Measurements from ENCODE around the gene RELN.

- TF ChIP-seq SIN3A (IDR thresholded peaks at IDR 0.05; ENCODE audit: borderline replicate concordance, insufficient read depth, low read length) (no peak), POLR2AphosphoS5 (IDR thresholded peaks at IDR 0.05; ENCODE audit: low read depth, low read length) (no peak), TAF1 (IDR thresholded peaks at IDR 0.05; ENCODE audit: borderline replicate concordance, insufficient read depth, low read length) (no peak), FOXP2 (optimal IDR thresholded peaks at IDR 0.05; ENCODE audit: borderline replicate concordance, extremely low read depth, extremely low read length, insufficient read depth) (no peak)
- TF ChIP-seq, protein P1, sequence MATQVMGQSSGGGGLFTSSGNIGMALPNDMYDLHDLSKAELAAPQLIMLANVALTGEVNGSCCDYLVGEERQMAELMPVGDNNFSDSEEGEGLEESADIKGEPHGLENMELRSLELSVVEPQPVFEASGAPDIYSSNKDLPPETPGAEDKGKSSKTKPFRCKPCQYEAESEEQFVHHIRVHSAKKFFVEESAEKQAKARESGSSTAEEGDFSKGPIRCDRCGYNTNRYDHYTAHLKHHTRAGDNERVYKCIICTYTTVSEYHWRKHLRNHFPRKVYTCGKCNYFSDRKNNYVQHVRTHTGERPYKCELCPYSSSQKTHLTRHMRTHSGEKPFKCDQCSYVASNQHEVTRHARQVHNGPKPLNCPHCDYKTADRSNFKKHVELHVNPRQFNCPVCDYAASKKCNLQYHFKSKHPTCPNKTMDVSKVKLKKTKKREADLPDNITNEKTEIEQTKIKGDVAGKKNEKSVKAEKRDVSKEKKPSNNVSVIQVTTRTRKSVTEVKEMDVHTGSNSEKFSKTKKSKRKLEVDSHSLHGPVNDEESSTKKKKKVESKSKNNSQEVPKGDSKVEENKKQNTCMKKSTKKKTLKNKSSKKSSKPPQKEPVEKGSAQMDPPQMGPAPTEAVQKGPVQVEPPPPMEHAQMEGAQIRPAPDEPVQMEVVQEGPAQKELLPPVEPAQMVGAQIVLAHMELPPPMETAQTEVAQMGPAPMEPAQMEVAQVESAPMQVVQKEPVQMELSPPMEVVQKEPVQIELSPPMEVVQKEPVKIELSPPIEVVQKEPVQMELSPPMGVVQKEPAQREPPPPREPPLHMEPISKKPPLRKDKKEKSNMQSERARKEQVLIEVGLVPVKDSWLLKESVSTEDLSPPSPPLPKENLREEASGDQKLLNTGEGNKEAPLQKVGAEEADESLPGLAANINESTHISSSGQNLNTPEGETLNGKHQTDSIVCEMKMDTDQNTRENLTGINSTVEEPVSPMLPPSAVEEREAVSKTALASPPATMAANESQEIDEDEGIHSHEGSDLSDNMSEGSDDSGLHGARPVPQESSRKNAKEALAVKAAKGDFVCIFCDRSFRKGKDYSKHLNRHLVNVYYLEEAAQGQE (IDR thresholded peaks at IDR 0.05; ENCODE audit: insufficient read depth in 1 of 2, low read depth in 2 of 2, low read length in 2 of 2), result no peak
These were observed 47.5 kb downstream of the RELN start for GRCh38 chr7:103941976-103942375.

Measured in PFSK-1 (cell line).